ENCODE results near the gene MRPL44. TPM values are rescaled to one million over a fixed set of nuclear protein-coding genes. Genes with fewer than 3 reads are reported as not detected.

MRPL44 gene
- total and polyA plus RNA-seq, 2 of the 13 experiments (the other 11 are each of a cell fraction or from before 2014, with no cell fraction given) = 38.4 to 78.0 TPM

- no peak for TF ChIP-seq ZSCAN29 (CRISPR knock-in tag; conservative IDR thresholded peaks at IDR 0.05)
- TF ChIP-seq ZNF414 (CRISPR knock-in tag; IDR thresholded peaks at IDR 0.05) = no peak
- no peak for TF ChIP-seq TAF15 (IDR thresholded peaks at IDR 0.05; ENCODE audit: low read depth, low read length, poor library complexity, severe bottlenecking)
- no peak for TF ChIP-seq ZBTB7B (CRISPR knock-in tag; IDR thresholded peaks at IDR 0.05)
- TF ChIP-seq PRPF4 (IDR thresholded peaks at IDR 0.05; ENCODE audit: low read depth, low read length, poor library complexity, severe bottlenecking) = no peak
- TF ChIP-seq GRHL1 (CRISPR knock-in tag; conservative IDR thresholded peaks at IDR 0.05) = no peak
- TF ChIP-seq PHB2 (IDR thresholded peaks at IDR 0.05; ENCODE audit: partially characterized antibody) = no peak
- no peak for TF ChIP-seq ZNF724P (CRISPR knock-in tag; IDR thresholded peaks at IDR 0.05; ENCODE audit: borderline replicate concordance)
- 0 out of 2 replicates have a peak, but pooled peaks have one; percentile 26 for TF ChIP-seq SAP130 (CRISPR knock-in tag; IDR thresholded peaks at IDR 0.05; ENCODE audit: low read depth)
- TF ChIP-seq E2F2 (CRISPR knock-in tag; IDR thresholded peaks at IDR 0.05; ENCODE audit: borderline replicate concordance) = no peak
- no peak for TF ChIP-seq HES4 (CRISPR knock-in tag; IDR thresholded peaks at IDR 0.05; ENCODE audit: borderline replicate concordance)
- peak; percentile 25; the same call in 1 of the 2 replicates for TF ChIP-seq BCL6 (CRISPR knock-in tag; IDR thresholded peaks at IDR 0.05)
- TF ChIP-seq ARNT (IDR thresholded peaks at IDR 0.05) = no peak
- TF ChIP-seq NFKBIZ (CRISPR knock-in tag; IDR thresholded peaks at IDR 0.05) = no peak
- no peak for TF ChIP-seq HNF4A (CRISPR knock-in tag; IDR thresholded peaks at IDR 0.05)
- TF ChIP-seq SMAD3 (CRISPR knock-in tag; IDR thresholded peaks at IDR 0.05) = peak; percentile 73; the same call in 1 of the 2 replicates
- TF ChIP-seq STAG1 (CRISPR knock-in tag; IDR thresholded peaks at IDR 0.05) = no peak
- no peak for TF ChIP-seq KLF11 (CRISPR knock-in tag; IDR thresholded peaks at IDR 0.05)
- TF ChIP-seq ZNF800 (CRISPR knock-in tag; IDR thresholded peaks at IDR 0.05) = no peak
- TF ChIP-seq DMAP1 (CRISPR knock-in tag; IDR thresholded peaks at IDR 0.05) = no peak
- TF ChIP-seq ZNF615 (CRISPR knock-in tag; IDR thresholded peaks at IDR 0.05; ENCODE audit: borderline replicate concordance) = no peak
- TF ChIP-seq ZNF572 (CRISPR knock-in tag; IDR thresholded peaks at IDR 0.05) = no peak
- no peak for TF ChIP-seq MEF2D (CRISPR knock-in tag; IDR thresholded peaks at IDR 0.05)
- no peak for TF ChIP-seq CBX1 (IDR thresholded peaks at IDR 0.05; ENCODE audit: low read depth)
- no peak for TF ChIP-seq SMAD1 (CRISPR knock-in tag; IDR thresholded peaks at IDR 0.05; ENCODE audit: borderline replicate concordance, low read depth)
- TF ChIP-seq BRCA1 (CRISPR knock-in tag; IDR thresholded peaks at IDR 0.05) = no peak
- no peak for TF ChIP-seq ZNF121 (CRISPR knock-in tag; IDR thresholded peaks at IDR 0.05)
- TF ChIP-seq ZNF766 (CRISPR knock-in tag; IDR thresholded peaks at IDR 0.05; ENCODE audit: borderline replicate concordance) = no peak
- TF ChIP-seq RFXANK (CRISPR knock-in tag; IDR thresholded peaks at IDR 0.05) = no peak
- TF ChIP-seq KLF16 (CRISPR knock-in tag; IDR thresholded peaks at IDR 0.05) = 0 out of 4 replicates have a peak, but pooled peaks of 1 of the 2 experiments have one; percentile 36
Observed at GRCh38 chr2:223995569-223995968, 38.3 kb downstream of the MRPL44 start (continued).

Measured in HepG2 (cell line).